ENCODE data around the gene EFCAB5.
A peak's percentile ranks its signal among the peaks of the same experiment; 100 is the strongest.
"Not testable (repeated sequence)": the region's sequence is repeated elsewhere in the genome, so short reads cannot be mapped to it uniquely, and the experiment has no call there.

EFCAB5 gene

GRCh38 chr17:29941334-29941733, at the start of gene EFCAB5:
Gene EFCAB5 (plus strand): TSS chr17:29941634. CDS start chr17:29941797, 163 bp downstream.
- no peak for DNase-seq

DNA sequence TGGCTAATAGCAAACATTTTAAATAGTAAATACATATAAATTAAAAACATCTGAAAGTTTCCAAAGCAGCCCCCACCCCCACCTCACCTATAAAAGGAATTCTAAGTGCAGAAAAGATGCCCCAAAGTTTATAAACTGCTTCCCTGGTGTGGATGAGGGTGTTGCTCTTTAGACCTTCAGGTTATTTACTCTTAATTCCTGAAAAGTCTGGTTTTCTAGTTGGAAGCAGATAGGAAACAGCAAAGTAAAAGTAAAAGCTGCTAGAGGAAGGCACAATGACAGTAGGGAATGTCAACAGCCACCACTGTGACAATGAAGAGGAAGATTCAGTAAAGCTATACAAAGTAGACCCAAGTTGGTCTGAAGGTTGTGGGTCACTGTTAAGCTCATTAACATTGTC, 49.2 kb upstream of the EFCAB5 start:
- DNase-seq = no peak

GRCh38 chr17:29897136-29897535, 44.3 kb upstream of the EFCAB5 start:
- DNase-seq = not testable (repeated sequence)

- no peak for DNase-seq
Observed at GRCh38 chr17:29903471-29903870, 38.0 kb upstream of the EFCAB5 start.

DNA sequence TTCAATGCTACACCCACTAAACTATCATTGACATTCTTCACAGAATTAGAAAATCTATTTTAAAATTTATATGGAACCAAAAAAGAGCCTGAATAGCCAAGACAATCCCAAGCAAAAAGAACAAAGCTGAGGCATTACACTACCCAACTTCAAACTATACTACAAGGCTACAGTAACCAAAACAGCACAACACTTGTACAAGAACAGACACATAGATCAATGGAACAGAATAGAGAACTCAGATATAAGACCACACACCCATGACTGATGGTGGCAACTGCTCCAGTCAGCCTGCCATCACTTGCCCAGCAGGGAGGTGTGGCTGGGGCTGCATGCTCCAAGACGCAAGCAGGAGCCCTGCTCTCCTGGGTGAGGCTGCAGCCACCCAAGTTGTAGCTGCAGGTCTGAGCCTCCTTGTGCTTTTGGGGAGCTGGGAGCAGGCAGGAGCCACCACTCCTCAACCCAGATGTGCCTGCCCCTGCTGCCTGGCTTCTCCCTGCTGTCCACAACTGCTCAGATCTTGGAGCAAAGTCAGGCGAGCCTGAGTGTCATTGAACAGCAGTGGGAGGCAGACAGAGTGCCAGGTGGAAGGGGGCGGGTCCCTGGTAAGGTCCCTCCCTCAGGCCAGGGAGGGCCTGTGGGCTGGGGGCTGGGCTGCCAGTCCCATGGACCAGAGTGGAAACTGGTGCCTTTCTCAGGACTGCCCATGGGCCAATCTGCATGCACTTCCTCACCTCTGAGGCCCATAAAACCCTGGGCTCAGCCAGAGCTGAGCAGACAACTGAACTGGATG, 36.2 kb upstream of the EFCAB5 start:
- DNase-seq = no peak

- no peak for DNase-seq
Observed at GRCh38 chr17:29905879-29906167, 35.6 kb upstream of the EFCAB5 start.

- DNase-seq = no peak
Observed at GRCh38 chr17:29906969-29907368, 34.5 kb upstream of the EFCAB5 start.

DNA sequence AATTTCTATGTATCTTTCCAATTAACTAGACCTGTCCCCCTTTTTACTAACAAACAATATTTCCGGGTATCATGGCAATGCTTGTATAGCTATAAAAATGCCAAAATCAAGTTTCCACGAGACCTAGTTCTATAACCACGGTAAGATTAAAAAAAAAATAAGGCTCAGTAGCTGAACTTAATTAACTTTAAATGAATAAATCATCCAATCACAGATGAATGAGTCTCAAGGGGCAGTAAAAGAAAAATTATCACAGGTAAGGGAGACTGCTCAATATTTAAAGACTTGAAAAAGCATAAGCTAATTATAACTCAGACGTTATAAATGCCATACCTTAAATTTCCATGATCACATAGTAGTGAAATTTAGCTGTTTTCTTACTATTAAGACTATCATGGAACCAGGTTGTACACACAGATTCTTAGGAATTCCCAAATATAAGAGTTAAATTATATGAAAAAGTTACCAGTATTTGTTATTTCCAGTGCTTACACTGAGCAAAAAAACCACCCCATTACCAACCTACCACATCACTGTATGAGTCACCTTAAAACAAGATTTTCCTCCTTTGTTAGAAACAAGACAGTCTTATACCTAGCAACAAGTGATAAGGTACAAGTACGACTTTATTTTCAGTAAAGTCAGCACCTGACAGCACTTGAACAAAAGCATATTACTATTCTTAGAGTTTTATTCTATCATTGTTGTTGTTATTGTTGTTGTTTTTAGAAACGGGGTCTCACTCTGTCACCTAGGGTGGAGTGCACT, 32.0 kb upstream of the EFCAB5 start:
- no peak for DNase-seq

GRCh38 chr17:29911641-29912177, 29.7 kb upstream of the EFCAB5 start:
- no peak for DNase-seq

DNA sequence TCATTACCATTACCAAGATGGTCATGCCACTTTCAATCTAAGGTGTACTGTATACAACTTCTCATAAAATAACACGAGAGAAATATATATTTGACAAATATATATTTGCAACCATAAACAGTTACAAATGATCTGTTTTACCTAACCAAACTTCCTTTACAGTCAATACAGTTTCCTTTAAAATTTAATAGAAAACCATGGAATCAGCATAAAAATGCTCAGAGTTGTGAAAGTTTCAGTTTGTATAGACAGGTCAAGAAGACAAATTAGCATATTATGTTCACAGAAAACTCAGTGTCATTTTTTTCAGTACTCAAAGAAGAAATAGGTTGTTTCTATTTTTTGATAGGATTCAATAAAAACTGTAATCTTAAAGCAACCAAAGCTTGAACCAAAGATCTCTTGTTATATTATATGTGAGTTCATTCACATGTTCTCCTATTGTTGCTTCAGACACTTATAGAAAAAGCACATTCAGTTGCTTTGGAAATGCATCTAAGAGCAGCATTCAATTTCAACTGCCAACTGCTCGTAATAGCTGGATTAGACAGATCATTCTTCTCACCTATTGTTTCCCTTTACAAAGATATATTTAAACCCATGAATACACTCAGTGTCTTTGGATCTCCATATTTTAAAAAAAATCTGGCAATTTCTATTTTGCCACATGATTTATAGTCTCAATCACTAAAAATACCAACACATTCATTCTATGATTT, 26.5 kb upstream of the EFCAB5 start:
- no peak for DNase-seq

GRCh38 chr17:29918016-29918415, 23.4 kb upstream of the EFCAB5 start:
- DNase-seq = no peak

GRCh38 chr17:29918922-29919856, 22.2 kb upstream of the EFCAB5 start:
- DNase-seq = no peak

DNA sequence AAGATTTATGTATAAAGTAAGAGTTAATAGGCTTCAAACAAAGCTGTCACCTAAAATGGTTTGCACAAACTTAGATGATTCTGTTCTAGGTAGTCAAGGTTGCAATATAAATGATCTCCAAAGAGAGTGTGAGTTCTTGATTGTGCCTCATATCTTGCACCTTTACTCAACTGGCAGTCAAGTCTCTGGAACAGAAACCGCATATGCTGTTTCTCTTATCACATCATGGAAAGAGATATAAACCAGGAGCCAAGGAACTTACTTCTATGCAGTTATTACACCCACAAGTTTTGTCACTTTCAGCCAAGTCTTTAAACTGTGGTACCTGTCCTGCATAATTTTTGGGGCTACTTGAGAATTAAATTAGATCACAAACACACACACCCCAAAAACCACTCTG, 16.6 kb upstream of the EFCAB5 start:
- DNase-seq = no peak

DNA sequence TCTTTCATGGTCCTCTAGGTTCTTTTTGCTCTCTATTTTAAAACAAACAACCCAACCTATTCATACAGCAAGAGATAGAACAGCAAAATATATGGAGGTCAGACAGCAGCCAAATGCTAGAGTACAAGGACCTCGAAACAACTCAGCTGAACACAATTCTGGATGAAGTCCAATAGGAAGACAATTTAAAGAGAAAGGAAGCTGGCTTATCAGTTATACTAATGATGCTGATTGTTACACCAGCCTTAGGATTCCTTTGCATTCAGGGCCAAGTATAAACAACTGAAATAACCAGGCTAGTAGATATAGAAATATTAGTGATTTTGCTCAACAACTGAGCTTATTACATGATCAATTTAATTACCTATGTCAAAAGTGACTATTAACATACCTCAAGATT, 13.9 kb upstream of the EFCAB5 start:
- DNase-seq = no peak

DNA sequence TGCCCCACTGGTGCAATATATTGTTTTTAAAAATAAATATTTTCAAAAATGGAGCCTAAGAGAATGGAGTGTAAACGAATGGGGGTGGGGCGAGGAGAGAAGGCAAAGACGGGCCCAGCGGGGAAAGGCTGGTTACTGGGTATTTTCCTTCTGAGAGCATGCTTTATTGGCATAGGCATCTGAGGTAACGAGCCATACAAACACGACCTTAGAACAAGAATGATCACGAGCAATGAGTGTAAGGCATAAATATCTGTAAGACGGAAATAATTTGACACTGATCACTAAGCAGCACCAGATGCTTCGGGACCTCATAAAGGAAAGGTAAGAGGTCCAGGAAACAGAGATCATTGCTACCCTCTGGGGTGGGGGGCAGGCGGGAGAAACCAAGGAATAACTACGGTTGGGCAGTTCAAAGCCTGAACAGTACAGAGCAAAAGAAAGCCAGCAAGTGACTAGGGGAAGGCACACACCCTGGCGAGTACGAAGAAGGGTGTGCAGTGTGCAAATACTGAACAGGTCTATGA, 12.4 kb upstream of the EFCAB5 start:
- peak in 20 of 58 donors; percentile 4 to 68 (median 26) for DNase-seq

- peak in 57 of 58 donors; percentile 39 to 89 (median 82) for DNase-seq
Observed at GRCh38 chr17:29929533-29930408, 11.7 kb upstream of the EFCAB5 start, which contains the start of gene SSH2. Gene SSH2 (minus strand): TSS chr17:29930228. CDS start chr17:29930000, 228 bp downstream.

DNA sequence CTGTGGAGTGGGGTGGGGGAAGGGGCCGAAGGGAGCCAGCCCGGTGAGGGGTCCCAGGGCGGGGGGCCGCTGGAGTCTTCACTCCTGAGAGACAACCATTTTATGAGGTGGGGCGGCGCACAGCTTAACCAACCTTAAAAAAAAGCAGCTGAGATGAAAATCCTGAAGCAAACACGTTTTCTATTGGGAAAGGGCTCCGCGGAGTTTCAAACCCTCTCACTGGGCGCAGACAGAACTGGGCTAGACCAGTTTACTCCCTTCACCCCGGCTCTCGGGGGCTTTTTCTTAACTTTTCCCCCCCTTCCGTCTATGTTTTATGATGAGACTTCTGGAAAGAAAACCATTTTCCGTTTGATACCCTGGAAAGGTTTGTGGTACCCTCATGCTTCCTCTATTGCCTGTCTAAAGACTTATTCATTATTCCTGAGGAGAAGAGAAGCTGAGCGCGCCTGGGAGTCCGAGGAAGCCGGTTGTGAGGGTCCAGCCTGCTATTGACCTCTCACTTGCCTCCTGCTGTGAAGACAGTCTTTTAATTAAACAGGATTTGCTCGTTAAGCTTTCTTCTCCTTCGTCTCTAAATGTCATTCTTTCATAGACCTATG, 10.9 kb upstream of the EFCAB5 start:
- peak in 16 of 58 donors; percentile 7 to 77 (median 42) for DNase-seq

DNA sequence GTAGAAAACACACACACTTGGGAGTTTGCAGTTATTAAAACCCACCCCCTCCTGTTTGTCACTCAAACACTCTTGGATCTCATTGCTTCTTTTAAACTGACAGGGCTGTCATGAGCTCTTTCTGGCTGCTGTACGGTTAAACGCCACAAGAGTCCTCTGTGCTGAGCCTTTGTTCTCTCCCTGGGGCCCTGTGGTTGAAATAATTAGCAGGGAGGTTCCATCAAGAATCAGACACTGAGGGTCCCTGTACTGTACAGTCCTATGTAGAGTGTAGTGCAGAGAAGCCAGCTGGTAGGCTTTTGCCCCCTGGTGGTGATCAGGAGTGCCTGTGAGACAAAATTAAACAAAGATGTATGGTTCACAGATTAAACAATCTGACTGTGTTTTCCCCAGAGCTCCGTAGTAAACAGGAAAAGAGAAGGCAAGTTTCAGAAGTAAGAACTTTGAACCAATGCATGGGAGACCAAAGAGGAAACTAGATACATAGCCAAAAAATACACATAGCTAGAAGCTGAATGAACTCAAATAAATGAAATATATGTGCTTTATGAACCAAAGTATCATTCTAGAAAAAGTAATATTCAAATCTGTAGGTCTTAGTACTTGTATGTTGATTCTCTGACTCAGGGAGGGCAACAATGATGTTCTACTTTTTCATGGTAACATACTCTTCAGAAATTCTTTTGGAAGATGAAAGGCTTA, 10.1 kb upstream of the EFCAB5 start:
- peak in 56 of 58 donors; percentile 3 to 92 (median 63) for DNase-seq
